Fibroblast of skin of scalp (primary cell): Measurements from ENCODE around the gene CCS.
"Not testable (repeated sequence)": the region's sequence is repeated elsewhere in the genome, so short reads cannot be mapped to it uniquely, and the experiment has no call there.

Experiments
- DNase-seq: peaks from one replicate; pipeline ENCODE4 v3.0.0-alpha.2; 2013

Gene CCS

DNA sequence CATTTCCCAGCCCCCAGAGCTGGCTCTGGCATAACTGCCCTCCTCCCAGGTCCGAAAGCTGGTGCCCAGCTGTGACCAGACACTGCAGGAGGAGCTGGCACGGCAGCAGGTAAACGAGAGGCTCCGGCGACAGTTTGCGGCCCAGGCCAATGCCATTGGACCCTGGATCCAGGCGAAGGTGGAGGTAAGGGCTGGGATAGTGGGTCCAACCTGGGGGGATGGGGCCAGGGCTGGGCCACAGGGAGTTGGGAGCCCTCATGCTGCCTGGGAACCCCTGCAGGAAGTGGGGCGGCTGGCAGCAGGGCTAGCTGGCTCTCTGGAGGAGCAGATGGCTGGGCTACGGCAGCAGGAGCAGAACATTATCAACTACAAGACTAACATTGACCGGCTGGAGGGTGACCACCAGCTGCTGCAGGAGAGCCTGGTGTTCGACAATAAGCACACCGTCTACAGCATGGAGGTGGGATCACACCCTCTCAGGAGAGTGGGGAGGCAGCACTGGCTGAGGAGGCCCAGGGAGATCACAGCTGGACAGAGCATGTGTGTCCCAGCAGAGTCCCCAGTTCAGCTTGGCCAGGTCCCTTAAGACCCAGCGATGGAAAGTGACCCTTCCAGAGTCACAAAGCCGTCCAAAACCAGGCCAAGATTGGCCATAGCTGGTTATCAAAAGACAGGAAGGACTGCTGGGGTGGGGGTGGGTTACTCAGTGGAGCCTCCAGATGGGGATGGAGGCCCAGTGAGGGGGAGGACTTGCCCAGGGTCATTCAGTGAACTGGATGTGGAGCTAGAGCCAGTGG, 31.6 kb upstream of the CCS start:
- no peak for DNase-seq

DNA sequence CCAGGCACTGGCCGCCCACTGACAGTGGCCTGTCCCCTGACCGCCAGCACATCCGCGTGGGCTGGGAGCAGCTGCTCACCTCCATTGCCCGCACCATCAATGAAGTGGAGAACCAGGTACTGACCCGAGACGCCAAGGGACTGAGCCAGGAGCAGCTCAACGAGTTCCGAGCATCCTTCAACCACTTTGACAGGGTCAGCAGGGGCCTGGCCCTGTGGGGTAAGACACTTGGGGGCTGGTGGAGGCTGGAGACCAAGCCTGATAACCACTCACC, 31.1 kb upstream of the CCS start:
- no peak for DNase-seq

DNA sequence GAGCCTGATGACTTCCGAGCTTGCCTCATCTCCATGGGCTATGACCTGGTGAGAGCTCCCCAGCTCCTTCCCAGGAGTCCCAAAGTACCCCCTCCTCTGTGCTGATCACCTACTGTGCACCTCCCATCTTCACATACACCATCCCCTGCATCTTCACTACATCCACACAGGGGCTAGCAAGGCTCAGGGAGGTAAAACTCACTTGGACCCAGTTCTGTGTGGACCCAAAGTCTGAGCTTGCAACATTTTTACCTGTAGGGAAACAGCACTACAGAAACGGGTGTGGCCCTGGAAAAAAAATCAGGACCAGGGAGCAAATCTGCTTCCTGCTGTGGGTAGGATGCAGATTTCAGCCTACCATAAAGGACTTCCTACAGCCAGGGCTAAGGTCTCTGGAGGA, 30.7 kb upstream of the CCS start:
- DNase-seq, result no peak

DNA sequence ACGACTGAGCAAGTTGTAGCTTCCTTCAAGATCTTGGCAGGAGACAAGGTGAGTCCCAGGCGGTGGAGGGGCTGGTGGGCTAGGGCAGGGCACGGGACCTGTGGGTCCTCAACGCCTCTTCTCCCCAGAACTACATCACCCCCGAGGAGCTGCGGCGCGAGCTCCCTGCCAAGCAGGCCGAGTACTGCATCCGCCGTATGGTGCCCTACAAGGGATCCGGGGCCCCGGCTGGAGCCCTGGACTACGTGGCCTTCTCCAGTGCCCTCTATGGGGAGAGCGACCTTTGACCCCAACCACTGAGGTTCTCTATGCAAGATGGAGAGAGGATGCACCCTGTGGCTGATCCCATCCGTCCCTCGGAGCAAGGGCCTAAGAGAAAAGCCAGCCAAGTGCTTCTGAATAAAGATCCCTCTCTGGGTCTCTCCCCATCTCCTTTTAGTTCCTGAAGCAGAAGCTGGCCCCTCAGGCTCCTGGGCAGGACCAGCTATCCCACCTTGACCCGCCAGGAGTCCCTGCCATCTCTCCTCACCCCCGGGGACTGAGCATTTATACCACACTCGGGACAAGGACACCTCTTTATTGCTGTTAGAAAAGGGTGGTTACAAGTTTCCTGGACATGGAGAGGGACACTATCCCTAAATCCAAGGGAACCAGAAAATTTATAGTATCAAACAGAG, 29.9 kb upstream of the CCS start:
- no peak for DNase-seq

DNA sequence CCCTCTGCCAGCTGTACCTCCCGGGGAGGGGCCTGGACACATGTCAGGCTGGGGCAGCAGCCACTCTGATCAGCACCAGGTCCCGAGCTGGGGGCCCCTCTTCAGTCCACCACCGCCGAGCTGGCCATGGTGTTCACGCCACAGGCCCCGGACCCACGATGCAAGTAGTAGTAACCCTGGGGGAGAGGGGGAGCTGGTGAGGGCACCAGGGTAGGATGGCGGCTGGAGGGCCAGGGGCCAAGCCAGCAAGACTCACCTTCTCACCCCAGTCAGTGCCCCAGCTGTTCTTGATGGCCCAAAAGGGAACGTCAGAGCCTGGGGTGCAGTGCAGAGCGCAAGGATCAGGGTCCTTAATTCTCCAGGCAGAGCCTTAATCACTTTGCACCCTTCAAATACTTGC, 29.2 kb upstream of the CCS start:
- no peak for DNase-seq

DNA sequence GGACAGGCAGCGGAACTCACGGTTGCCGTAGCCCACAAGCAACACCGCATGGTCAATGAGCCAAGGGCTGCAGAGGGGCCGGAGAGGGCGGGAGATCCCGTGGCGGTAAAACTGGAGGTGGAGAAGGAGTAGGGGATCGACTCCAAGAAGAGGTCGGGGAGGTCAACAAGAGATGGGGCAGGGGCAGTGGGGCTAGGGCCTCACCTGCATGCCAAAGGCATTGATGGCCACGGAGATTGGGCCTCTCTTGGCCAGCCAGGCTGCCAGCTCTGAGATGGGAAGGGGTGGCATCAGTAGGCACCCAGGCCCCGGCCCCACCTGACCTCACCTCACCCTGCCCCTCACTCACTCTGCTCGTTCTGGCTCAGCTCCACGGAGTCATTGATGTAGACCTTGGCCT, 28.4 kb upstream of the CCS start:
- no peak for DNase-seq

DNA sequence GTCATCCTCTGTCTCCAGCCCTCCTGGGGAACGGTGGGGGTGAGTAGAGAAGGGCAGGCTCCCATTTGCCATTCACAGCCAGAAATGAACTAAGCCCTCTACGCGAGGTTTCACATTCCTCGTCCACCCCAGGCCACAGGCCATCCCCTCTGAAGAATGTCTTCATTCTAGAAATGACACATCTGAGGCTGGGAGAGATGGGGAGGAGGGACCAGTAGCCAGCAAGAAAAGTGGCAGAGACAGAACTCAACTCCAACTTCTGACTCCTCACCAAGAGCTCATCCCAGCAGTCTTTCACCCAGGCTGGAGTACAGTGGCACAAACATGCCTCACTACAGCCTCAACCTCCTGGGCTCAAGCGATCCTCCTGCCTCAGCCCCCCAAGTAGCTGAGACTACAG, 28.0 kb upstream of the CCS start:
- DNase-seq, result no peak

DNA sequence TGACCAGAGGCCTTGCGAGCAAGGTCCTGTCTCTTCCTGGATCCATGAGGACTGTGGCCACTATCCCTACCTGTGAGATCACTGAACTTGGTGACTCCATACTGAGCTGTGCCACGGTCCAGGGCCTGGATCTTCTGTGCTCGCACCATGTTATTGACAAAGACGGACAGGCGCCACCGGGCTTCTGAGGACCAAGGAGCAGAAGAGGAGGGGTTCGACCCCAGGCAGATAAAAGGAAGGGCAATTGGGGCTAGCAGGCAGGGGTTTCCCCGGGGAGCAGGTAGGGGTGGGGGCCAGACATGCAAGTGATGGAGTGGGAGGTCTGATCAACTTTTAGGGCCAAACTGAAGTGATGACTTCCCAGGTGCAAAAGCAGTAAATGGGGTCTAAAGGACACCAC, 26.8 kb upstream of the CCS start:
- DNase-seq, result no peak

DNA sequence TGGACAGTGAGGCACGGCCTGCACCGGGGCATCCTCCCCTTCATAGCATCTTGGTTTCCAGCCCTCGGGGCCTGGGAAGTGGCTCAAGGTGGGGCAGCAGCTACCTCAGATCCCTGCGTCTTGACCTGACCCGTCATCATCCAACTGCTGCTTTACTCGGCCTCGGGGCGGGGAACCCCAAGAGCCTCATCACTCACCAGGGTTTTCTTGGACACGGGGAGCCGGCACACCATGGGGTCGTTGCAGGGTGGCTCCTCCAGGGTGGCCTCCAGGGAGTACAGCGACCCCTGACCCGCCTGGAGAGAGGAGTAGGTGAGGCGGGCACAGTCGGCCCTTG, 25.2 kb upstream of the CCS start:
- DNase-seq, result no peak

DNA sequence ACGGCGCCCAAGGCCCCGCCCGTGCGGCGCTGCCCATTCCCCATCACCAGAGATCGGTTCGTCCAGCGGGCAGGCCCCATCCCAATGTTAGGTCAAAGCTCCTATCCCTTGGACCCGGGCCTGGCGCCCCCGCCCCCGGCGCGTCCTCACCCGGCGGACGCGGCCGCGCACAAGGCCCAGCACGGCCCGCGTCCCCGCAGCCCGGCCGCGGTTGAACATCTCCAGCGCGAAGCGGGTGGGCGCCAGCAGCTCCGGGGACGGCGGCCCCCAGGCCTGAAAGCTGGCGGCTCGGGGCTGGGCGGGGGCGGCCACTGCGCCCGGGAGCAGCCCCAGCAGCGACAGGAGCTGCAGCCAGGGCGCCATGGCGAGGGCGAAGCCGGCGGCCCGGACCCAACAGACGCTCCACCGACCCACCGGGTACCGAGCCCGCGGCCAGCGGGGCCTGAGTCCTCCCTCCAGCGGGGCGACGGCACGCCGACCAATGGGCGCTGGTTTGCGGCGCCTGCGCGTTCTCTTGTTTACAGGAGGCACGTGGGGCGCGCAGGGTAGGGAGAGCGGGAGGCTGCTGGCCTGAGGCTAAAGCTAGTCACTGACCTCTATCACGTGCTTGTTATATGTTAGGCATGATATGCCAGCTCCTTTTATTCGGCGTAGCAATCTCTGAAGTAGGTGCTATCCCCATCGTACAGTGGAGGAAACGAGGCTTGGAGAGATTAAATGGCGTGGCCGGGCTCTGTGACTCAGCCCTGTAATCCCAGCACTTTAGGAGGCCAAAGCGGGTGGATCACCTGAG, 24.7 kb upstream of the CCS start, which contains the start of gene CTSF:
TSS of gene CTSF (minus strand) at position 483 of the 793 bp plus-strand sequence. CDS start at position 363, 120 bp downstream.
- peak; percentile 74 for DNase-seq

DNA sequence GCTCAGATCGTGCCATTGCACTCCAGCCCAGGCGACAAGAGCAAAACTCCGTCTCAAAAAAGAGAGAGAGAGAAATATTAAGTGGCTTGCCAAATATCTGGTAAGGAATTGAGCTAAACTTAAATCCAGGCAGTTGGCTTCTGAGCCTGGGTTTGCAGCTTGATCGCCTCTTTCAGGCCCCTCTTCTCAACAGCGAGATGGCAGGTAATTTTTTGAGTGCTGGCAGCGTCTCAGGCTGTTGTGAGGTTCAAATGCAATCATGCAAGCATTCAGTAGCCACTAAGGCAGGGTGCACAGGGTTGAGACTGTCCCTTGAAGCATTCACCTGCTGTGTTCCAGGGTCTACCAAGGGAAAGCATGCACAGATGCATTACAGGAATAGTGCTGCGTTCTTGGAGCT, 23.9 kb upstream of the CCS start:
- no peak for DNase-seq

DNA sequence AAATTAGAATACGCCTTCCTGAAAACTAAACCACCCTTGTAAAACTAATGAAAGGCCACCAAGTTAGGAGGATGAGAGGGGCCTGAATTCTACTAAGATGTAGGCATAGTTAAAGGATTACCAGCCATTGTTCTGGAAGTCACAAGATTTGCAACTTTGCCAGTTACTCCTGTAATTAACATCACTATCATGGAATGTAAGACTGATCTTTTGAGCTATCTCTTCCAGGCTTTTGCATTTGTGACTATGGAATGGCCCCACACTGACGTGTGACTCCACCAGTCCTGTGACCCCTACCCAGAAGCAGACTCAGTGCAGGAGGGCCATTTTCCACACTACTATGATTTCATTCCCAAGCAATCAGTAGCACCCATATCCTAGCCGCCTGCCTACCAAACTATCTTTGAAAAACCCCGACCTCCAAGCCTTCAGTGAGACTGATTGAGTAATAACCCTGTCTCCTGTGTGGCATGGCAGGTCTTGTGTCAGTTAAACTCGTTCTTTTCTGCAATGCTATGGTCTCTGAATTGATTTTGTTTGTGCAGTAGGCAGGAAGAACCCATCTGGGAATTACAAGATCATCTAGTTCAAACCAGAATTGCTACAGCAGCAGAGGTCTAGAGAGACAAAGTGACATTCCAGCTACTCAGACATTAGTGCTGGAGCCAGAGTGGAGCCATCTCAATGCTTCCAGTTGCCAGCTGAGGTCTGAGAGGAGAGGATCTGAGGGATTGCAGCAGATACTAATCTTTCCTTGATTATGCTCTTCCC, 22.7 kb upstream of the CCS start:
- no peak for DNase-seq

DNA sequence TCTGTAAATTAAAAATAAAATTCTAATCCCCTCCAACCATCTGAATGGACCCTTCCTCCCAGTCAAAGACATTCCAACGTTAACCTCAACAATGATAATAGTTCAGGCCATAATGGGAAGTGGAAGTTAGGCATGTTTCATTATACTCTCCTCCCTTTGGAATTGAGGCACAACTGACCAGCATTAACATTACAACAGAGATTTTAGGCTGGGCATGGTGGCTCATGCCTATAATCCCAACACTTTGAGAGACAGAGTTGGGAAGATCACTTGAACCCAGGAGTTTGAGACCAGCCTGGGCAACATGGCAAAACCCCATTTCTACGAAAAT, 22.2 kb upstream of the CCS start:
- no peak for DNase-seq

DNA sequence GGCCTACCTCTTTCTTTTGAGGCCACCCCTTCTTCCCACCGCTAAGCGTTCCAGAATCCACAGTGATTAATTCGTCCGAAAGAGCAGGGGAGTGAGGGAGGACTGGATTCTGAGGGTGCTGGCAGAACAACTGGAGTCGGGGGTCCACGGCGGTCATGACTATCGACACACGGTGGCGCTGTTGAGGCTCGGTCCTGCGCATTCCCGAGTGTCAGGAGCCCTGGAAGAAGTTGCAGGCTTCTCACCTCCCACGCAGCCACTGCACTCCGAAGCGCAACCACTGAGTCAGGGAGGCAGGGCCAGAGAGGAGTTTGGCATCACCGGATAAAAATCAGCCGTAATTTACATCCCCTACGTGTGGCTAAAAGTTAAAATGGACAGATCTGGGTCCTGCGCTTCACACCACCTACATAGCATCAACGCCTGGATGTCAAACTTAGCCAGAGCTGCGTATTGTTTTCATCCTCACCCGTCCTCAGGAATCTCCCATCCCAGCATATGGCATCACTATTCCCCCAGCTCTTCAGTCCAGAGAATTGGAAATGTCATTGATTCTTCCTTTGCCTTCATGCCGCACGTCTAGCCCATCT, 13.9 kb upstream of the CCS start:
- DNase-seq, result peak; percentile 70

DNA sequence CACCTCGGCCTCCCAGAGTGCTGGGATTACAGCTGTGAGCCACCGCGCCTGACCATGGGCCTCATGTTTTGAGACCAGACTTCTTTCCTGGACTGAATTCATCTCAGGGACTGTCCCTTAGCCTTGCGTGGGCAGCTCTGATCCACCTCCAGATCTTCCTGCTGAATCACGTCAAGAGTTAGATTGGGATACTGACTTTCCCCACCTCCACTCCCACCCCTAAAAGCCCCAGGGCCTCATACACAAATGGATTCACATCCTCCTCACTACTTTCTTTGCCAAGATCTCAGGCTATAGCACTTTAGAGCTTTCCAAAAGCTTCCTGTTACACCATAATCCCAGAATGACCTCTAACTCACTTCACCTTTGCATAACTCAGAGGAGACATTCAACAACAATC, 12.2 kb upstream of the CCS start:
- DNase-seq, result no peak

DNA sequence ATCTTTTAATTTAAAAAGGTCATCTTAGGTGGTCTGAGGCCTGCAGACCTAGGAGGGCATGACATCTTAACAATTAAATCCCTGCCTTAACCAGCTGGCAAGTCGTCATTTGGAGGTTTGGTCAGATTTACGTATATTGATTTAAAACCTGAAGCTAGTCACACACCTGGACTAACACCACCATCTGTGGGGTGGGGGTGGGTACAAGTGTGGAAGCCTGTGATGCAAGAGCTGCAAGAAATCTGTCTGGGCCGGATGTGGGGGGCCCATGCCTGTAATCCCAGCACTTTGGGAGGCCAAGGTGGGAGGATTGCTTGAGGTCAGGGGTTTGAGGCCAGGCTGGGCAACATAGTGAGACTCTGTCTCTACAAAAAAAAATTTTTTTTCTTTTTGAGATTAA, 11.7 kb upstream of the CCS start:
- DNase-seq, result no peak

DNA sequence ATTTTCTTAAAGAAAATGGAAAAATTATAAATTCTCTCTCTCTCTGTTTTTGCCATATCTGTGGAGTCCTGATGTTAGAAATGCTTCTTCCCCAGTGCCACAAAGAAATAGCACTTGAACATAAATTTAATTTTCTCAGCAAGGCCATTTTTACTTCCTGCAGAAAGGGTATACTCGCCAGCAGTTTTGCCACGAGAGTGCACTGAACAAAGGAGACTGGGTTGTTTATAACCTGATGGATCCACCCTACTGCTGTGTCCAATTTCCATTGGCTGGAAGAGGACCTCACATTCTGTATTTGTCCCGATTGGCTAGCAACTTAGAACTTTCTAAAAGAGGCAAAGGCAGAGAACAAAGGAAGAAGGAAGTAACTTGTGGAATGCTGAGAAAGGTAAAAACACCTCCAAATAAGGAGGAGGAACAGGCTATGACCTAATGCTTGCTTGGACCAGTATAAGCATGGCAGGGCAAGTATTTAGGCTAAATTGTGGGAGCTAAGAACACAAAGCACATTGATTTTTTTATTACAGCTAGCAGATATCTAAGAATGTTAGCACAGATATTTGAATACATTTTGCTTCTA, 10.3 kb upstream of the CCS start:
- not testable (repeated sequence) for DNase-seq

DNA sequence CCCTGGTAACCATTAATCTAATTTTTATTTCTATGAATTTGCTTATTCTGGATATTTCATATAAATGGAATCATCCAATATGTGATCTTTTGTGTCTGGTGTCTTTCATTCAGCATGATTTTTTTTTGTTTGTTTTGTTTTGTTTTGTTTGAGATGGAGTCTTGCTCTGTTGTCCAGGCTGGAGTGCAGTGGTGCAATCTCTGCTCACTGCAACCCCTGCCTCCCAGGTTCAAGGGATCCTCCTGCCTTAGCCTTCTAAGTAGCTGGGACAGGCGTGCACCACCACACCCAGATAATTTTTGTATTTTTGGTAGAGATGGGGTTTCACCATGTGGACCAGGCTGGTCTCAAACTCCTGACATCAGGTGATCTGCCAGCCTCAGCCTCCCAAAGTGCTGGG, 7.5 kb upstream of the CCS start:
- not testable (repeated sequence) for DNase-seq

DNA sequence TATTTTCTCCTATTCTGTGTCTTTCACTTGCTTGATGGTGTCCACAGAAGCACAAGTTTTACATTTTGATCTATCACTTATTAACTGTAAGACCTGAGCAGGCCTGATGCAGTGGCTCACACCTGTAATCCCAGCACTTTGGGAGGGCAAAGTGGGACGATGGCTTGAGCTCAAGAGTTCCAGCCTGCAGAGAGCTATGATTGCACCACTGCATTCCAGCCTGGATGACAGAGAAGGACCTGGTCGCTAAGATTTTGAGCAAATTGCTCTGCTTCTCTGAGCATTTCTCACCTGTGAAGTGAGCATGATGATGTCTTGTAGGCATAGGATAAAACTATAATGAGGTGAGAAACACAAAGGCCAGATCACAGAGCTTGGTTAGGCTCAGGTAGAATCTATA, 6.8 kb upstream of the CCS start:
- no peak for DNase-seq

DNA sequence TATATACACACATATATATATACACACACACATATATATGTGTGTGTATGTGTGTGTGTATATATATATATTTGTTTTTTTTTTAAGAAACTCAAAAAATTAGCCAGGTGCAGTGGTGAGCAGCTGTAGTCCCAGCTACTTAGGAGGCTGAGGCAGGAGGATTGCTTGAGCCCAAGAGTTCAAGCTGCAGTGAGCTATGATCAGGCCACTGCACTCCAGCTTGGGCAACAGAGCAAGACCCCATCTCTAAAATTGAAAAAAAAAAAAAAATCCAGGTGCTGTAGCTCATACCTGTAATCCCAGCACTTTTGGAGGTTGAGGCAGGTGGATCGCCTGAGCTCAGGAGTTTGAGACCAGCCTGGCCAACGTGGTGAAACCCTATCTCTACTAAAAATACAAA, 3.7 kb upstream of the CCS start:
- DNase-seq, result not testable (repeated sequence)

DNA sequence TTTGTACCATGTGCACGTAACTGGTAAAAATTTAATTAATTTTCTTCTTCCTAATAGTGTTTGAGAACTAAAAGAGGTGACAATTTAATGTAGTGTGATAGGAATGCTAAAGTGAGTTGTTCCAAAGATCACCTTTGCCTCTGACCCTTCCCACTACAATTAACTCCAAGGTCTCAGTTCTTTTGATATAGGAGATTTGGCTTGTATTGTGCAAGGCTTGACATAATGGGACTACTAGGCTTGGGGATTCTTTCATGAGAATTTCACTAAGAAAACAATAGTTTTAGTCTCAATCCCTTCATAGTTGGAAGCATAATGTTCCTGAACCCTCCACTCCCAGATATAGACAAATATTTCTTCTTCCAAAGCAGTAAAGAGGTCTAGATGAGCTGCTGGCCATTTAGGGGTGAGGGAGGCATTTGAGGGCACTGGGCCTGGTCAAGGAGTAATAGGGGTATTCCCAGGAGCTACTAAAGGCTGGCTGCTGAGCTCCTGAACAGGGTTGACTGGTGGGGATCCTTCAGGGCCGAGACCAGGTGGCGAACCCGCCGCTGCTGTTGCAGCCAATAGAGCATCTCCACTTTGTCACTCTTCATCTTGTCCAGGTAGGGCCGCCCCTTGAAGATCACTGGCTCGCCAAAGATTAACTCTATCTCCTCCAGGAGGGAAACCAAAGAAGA, 2.8 kb upstream of the CCS start:
- no peak for DNase-seq

DNA sequence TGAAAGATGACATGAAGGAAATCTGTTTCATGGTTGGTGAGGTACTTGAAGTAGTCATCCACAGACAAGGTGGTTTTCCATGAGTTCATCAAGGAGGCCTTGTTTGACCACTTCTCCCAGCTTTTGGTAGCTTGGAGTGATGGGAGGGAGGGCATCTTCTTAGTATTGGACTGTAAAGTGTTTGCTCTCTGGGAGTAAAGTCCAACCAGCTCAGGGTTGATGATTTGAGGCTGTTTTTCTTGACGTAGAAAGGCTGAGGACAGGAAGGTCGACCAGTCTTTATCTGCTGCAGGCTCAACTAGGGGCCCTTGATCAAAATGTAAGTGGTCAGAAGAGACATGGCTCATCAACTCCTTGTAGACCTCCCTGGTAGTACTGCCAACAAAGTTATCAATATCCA, 1.8 kb upstream of the CCS start:
- no peak for DNase-seq
